Mesendoderm (in vitro differentiated cells): Measurements from ENCODE around the gene DGCR6L.
"Not testable (repeated sequence)": the region's sequence is repeated elsewhere in the genome, so short reads cannot be mapped to it uniquely, and the experiment has no call there.

Source experiments
- DNase-seq: peaks from one replicate; pipeline ENCODE4 v3.0.0; 2013
- H2AK5ac ChIP-seq: 2 replicates; pipeline ENCODE4 v1.6.1; 2013; ENCODE audit warnings: low read length, inconsistent platforms
- H2BK120ac ChIP-seq: 2 replicates; pipeline ENCODE4 v1.6.1; 2013; ENCODE audit warnings: low read depth, mild to moderate bottlenecking, low read length, moderate library complexity, mixed read lengths
- H2BK15ac ChIP-seq: replicated peaks from 2 replicates; pipeline ENCODE4 v1.6.1; 2013; ENCODE audit warnings: low read depth, mild to moderate bottlenecking, moderate library complexity
- H2BK5ac ChIP-seq: 2 replicates; pipeline ENCODE4 v1.6.1; 2013; ENCODE audit warnings: low read length, inconsistent platforms
- H3K18ac ChIP-seq: 2 replicates; pipeline ENCODE4 v1.6.1; 2013; ENCODE audit warnings: mild to moderate bottlenecking, low read length, mixed read lengths
- H3K23ac ChIP-seq: one replicate; pipeline ENCODE4 v1.6.1; 2013; ENCODE audit warnings: low read length
- H3K27ac ChIP-seq: 2 replicates; pipeline ENCODE4 v1.5.1; 2013; ENCODE audit warnings: low read depth, mild to moderate bottlenecking, inconsistent platforms, low read length, moderate library complexity
- H3K27me3 ChIP-seq: 2 replicates; pipeline ENCODE4 v1.6.1; 2013; ENCODE audit warnings: low read length, control low read depth, mild to moderate bottlenecking, inconsistent platforms; ENCODE audit not compliant: insufficient read depth, poor library complexity
- H3K36me3 ChIP-seq: 2 replicates; pipeline ENCODE4 v1.6.1; 2013; ENCODE audit warnings: low read length, inconsistent platforms; ENCODE audit not compliant: control insufficient read depth, insufficient read depth
- H3K4ac ChIP-seq: one replicate; pipeline ENCODE4 v1.6.1; 2013; ENCODE audit warnings: low read depth, mild to moderate bottlenecking, low read length, moderate library complexity
- H3K4me1 ChIP-seq: 2 replicates; pipeline ENCODE4 v1.6.1; 2013; ENCODE audit warnings: low read depth, low read length, inconsistent platforms; ENCODE audit not compliant: control insufficient read depth
- H3K4me2 ChIP-seq: 2 replicates; pipeline ENCODE4 v1.6.1; 2013; ENCODE audit warnings: low read length
- H3K4me3 ChIP-seq: 2 replicates; pipeline ENCODE4 v1.5.1; 2013; ENCODE audit warnings: mild to moderate bottlenecking, low read length
- H3K56ac ChIP-seq: one replicate; pipeline ENCODE4 v1.6.1; 2013; ENCODE audit warnings: low read length
- H3K79me1 ChIP-seq: 2 replicates; pipeline ENCODE4 v1.6.1; 2013; ENCODE audit warnings: low read length, inconsistent platforms
- H3K79me2 ChIP-seq: 2 replicates; pipeline ENCODE4 v1.6.1; 2013; ENCODE audit warnings: mild to moderate bottlenecking, low read length; ENCODE audit not compliant: control insufficient read depth, insufficient read depth
- H3K9ac ChIP-seq: 2 replicates; pipeline ENCODE4 v1.6.1; 2013; ENCODE audit warnings: low read length, inconsistent platforms
- H4K5ac ChIP-seq: one replicate; pipeline ENCODE4 v1.6.1; 2013; ENCODE audit warnings: low read length
- H4K8ac ChIP-seq: one replicate; pipeline ENCODE4 v1.6.1; 2013; ENCODE audit warnings: low read depth, mild to moderate bottlenecking, control low read depth, low read length, moderate library complexity
- WGBS: extraction: QIAGEN DNeasy Blood & Tissue Kit; methylation state at CpG from one replicate; pipeline ENCODE4 v1.1.7; 2013; ENCODE audit warnings: low lambda C conversion rate, missing lambda C conversion rate; ENCODE audit not compliant: insufficient coverage; ENCODE audit errors: extremely low coverage; 5-methylcytosine and 5-hydroxymethylcytosine counted together

DGCR6L gene

GRCh38 chr22:20304646-20305045, 15.2 kb downstream of the DGCR6L start:
- Histone ChIP-seq H4K8ac (no peak overlapping the region), H2BK5ac (no peak overlapping the region), H3K9ac (no peak overlapping the region), H3K23ac (no peak overlapping the region), H3K4ac (no peak overlapping the region), H2BK120ac (no peak overlapping the region), H3K79me2 (no peaks in the 10 kb centered on the region), H3K18ac (no peak overlapping the region), H4K5ac (no peak overlapping the region), H3K4me1 (no peaks in the 10 kb centered on the region), H3K4me3 (no peak overlapping the region), H2BK15ac (no peak overlapping the region), H3K56ac (no peak overlapping the region), H3K36me3 (no peaks in the 10 kb centered on the region), H3K27me3 (peaks cover 6% of the 10 kb centered on the region), H3K27ac (no peak overlapping the region), H3K79me1 (no peaks in the 10 kb centered on the region), H3K4me2 (no peak overlapping the region), H2AK5ac (no peak overlapping the region)
- no CpG with 5 or more reads among the region's 9 CpGs for WGBS
- DNase-seq: no peak

- not testable (repeated sequence) for H3K36me3 ChIP-seq, H2BK15ac ChIP-seq, H2BK5ac ChIP-seq, H3K27ac ChIP-seq, H2AK5ac ChIP-seq, H2BK120ac ChIP-seq, H3K9ac ChIP-seq, DNase-seq, H3K56ac ChIP-seq, H3K23ac ChIP-seq, H3K79me2 ChIP-seq, H4K5ac ChIP-seq, H3K4me3 ChIP-seq, H3K18ac ChIP-seq, H3K4me1 ChIP-seq, H3K79me1 ChIP-seq, H3K4ac ChIP-seq, H4K8ac ChIP-seq, H3K4me2 ChIP-seq
- WGBS: no CpG with 5 or more reads among the region's 7 CpGs
- H3K27me3 ChIP-seq: peaks cover 11% of the 10 kb centered on the region
These were observed 16.7 kb downstream of the DGCR6L start for GRCh38 chr22:20303229-20303534.

GRCh38 chr22:20302438-20303228, 17.2 kb downstream of the DGCR6L start:
- no CpG with 5 or more reads among the region's 13 CpGs for WGBS
- DNase-seq: no peak
- peaks cover 11% of the 10 kb centered on the region for H3K27me3 ChIP-seq
- no peak overlapping the region for H3K4me2 ChIP-seq
- H3K36me3 ChIP-seq: no peaks in the 10 kb centered on the region
- no peak overlapping the region for H3K4ac ChIP-seq
- H4K8ac ChIP-seq: no peak overlapping the region
- H3K4me1 ChIP-seq: no peaks in the 10 kb centered on the region
- H3K23ac ChIP-seq: no peak overlapping the region
- H3K27ac ChIP-seq: no peak overlapping the region
- no peak overlapping the region for H2BK120ac ChIP-seq
- no peak overlapping the region for H3K56ac ChIP-seq
- no peaks in the 10 kb centered on the region for H3K79me1 ChIP-seq
- H4K5ac ChIP-seq: no peak overlapping the region
- H3K4me3 ChIP-seq: no peak overlapping the region
- H2BK15ac ChIP-seq: no peak overlapping the region
- H3K79me2 ChIP-seq: no peaks in the 10 kb centered on the region
- H3K9ac ChIP-seq: no peak overlapping the region
- no peak overlapping the region for H3K18ac ChIP-seq
- H2BK5ac ChIP-seq: no peak overlapping the region
- no peak overlapping the region for H2AK5ac ChIP-seq

GRCh38 chr22:20299746-20300136, 20.1 kb downstream of the DGCR6L start:
- H3K18ac ChIP-seq: no peak overlapping the region
- peak overlapping the region; percentile 53 for H3K9ac ChIP-seq
- no peak for DNase-seq
- no peak overlapping the region for H3K23ac ChIP-seq
- peaks cover 11% of the 10 kb centered on the region for H3K27me3 ChIP-seq
- no peaks in the 10 kb centered on the region for H3K79me2 ChIP-seq
- H2AK5ac ChIP-seq: no peak overlapping the region
- H2BK120ac ChIP-seq: no peak overlapping the region
- H3K4ac ChIP-seq: no peak overlapping the region
- no CpG with 5 or more reads among the region's 52 CpGs for WGBS
- no peak overlapping the region for H4K8ac ChIP-seq
- H3K79me1 ChIP-seq: no peaks in the 10 kb centered on the region
- H3K4me2 ChIP-seq: peak overlapping the region; percentile 89
- no peaks in the 10 kb centered on the region for H3K4me1 ChIP-seq
- no peak overlapping the region for H3K4me3 ChIP-seq
- no peak overlapping the region for H2BK15ac ChIP-seq
- H3K56ac ChIP-seq: peak overlapping the region; percentile 70
- H2BK5ac ChIP-seq: no peak overlapping the region
- no peak overlapping the region for H4K5ac ChIP-seq
- no peaks in the 10 kb centered on the region for H3K36me3 ChIP-seq
- H3K27ac ChIP-seq: no peak overlapping the region

- Histone ChIP-seq H3K79me2 (no peaks in the 10 kb centered on the region), H2BK120ac (no peak overlapping the region), H2AK5ac (no peak overlapping the region), H3K27me3 (peaks cover 11% of the 10 kb centered on the region), H4K8ac (no peak overlapping the region), H3K18ac (no peak overlapping the region), H2BK15ac (no peak overlapping the region), H4K5ac (no peak overlapping the region), H3K9ac (peak overlapping the region; percentile 73), H2BK5ac (no peak overlapping the region), H3K23ac (no peak overlapping the region), H3K27ac (no peak overlapping the region), H3K56ac (peak overlapping the region; percentile 83), H3K79me1 (no peaks in the 10 kb centered on the region), H3K4me1 (no peaks in the 10 kb centered on the region), H3K4ac (no peak overlapping the region), H3K4me3 (peak overlapping the region; percentile 41), H3K36me3 (no peaks in the 10 kb centered on the region), H3K4me2 (peak overlapping the region; percentile 78)
- no CpG with 5 or more reads among the region's 90 CpGs for WGBS
- peak; percentile 81 for DNase-seq
These were observed 20.8 kb downstream of the DGCR6L start for GRCh38 chr22:20298803-20299745.
